Endothelial cell of umbilical vein (primary cell): ENCODE data around the gene DESI1. TPM values are rescaled to one million over a fixed set of nuclear protein-coding genes. Genes with fewer than 3 reads are reported as not detected.

Source experiments
- BruUV-seq: library from RNA; stranded (reverse); fragments of 400-500 nt; replicated peaks from 2 replicates; lab custom pipeline; 2021; lab: Mats Ljungman, UMichigan
- CTCF ChIA-PET: fragments of 300-600, 350-600 bp; sonication (Branson Sonifier 250); formaldehyde crosslinking; loops from one replicate; lab custom pipeline; 2021; ENCODE audit warnings: antibody characterized with exemption, inconsistent platforms; lab: Charles Lee
- POLR2A ChIA-PET: fragments of 300-600, 350-600 bp; sonication (Branson Sonifier 250); formaldehyde crosslinking; loops from one replicate; lab custom pipeline; 2021; ENCODE audit warnings: antibody characterized with exemption, inconsistent platforms; lab: Charles Lee
- DNase-seq: peaks from one replicate; pipeline ENCODE4 v3.0.0-alpha.2; 2011; ENCODE audit warnings: low read depth, low spot score
- FAIRE-seq: peaks from 2 replicates; lab custom pipeline; 2011; peaks lifted over from hg19 to GRCh38; lab: Jason Lieb, UNC
- H2AFZ ChIP-seq: 2 replicates; pipeline ENCODE4 v1.6.0; 2012; ENCODE audit warnings: low read depth, low read length, control low read depth, inconsistent platforms
- H3K27ac ChIP-seq: 2 replicates; pipeline ENCODE4 v1.5.1; 2011; ENCODE audit warnings: low read depth, mild to moderate bottlenecking, control low read depth, low read length, moderate library complexity; ENCODE audit not compliant: insufficient read depth
- H3K27me3 ChIP-seq, 2 experiments: 2 replicates each; pipeline versions ENCODE4 v1.6.0 to v1.6.1; 2011; ENCODE audit warnings: low read length in 2 of 2, mixed read lengths in 1 of 2; ENCODE audit not compliant: control insufficient read depth in 2 of 2, insufficient read depth in 2 of 2
- H3K36me3 ChIP-seq, 2 experiments: 2 replicates in 1 of 2; 3 replicates in 1 of 2; pipeline ENCODE4 v1.5.1; 2011; ENCODE audit warnings: low read length in 2 of 2, mild to moderate bottlenecking in 1 of 2, moderate library complexity in 1 of 2; ENCODE audit not compliant: control insufficient read depth in 2 of 2, insufficient read depth in 2 of 2; ENCODE audit errors: extremely low read depth in 1 of 2
- H3K4me1 ChIP-seq: 3 replicates; pipeline ENCODE4 v1.5.1; 2011; ENCODE audit warnings: mild to moderate bottlenecking, low read length; ENCODE audit not compliant: control insufficient read depth, insufficient read depth; ENCODE audit errors: extremely low read depth
- H3K4me2 ChIP-seq: 2 replicates; pipeline ENCODE4 v1.6.1; 2011; ENCODE audit warnings: low read length, control low read depth, mixed read lengths; ENCODE audit not compliant: insufficient read depth
- H3K4me3 ChIP-seq, 3 experiments: fragments of 200-600 bp in 1 of 3; sonication (generic), shearing (Covaris generic) in 1 of 3; replicated peaks in 1 of 3; 2 replicates each; pipeline ENCODE4 v1.5.1; 2011 to 2016; ENCODE audit warnings: control low read depth in 3 of 3, low read length in 3 of 3, mild to moderate bottlenecking in 2 of 3, inconsistent platforms in 1 of 3, low read depth in 1 of 3, moderate library complexity in 1 of 3; ENCODE audit not compliant: insufficient read depth in 1 of 3
- H3K79me2 ChIP-seq: 2 replicates; pipeline ENCODE4 v1.6.0; 2012; ENCODE audit warnings: low read length, inconsistent platforms; ENCODE audit not compliant: control insufficient read depth, insufficient read depth
- H3K9ac ChIP-seq: replicated peaks from 2 replicates; pipeline ENCODE3; 2011; ENCODE audit warnings: low read length, control low read depth; ENCODE audit not compliant: insufficient read depth; ENCODE audit errors: extremely low read depth
- H3K9me1 ChIP-seq: replicated peaks from 3 replicates; pipeline ENCODE4 v1.6.0; 2011; ENCODE audit warnings: mild to moderate bottlenecking, low read length; ENCODE audit not compliant: control insufficient read depth, insufficient read depth; ENCODE audit errors: extremely low read depth
- H3K9me3 ChIP-seq: replicated peaks from 2 replicates; pipeline ENCODE4 v1.5.1; 2012; ENCODE audit warnings: low read length, inconsistent platforms; ENCODE audit not compliant: control insufficient read depth, insufficient read depth
- H4K20me1 ChIP-seq: replicated peaks from 2 replicates; pipeline ENCODE3; 2011; ENCODE audit warnings: mild to moderate bottlenecking, low read length; ENCODE audit not compliant: control insufficient read depth, insufficient read depth; ENCODE audit errors: extremely low read depth
- EZH2 ChIP-seq: IDR thresholded peaks from 2 replicates; pipeline ENCODE4 v1.6.1; 2012; ENCODE audit warnings: borderline replicate concordance, low read depth, mild to moderate bottlenecking, moderate library complexity, low read length, inconsistent platforms; ENCODE audit not compliant: severe bottlenecking
- FOS ChIP-seq: IDR thresholded peaks from 2 replicates; pipeline ENCODE4 v1.6.1; 2011; ENCODE audit warnings: mild to moderate bottlenecking, low read length, moderate library complexity, borderline replicate concordance; ENCODE audit not compliant: insufficient read depth
- GATA2 ChIP-seq: IDR thresholded peaks from 2 replicates; pipeline ENCODE4 v1.7.0; 2011; ENCODE audit warnings: low read depth, mild to moderate bottlenecking, moderate library complexity, mixed read lengths, low read length; ENCODE audit not compliant: insufficient read length, insufficient read depth
- JUN ChIP-seq: IDR thresholded peaks from 2 replicates; pipeline ENCODE4 v1.6.1; 2011; ENCODE audit warnings: borderline replicate concordance, low read depth; ENCODE audit not compliant: insufficient read length, insufficient read depth
- MYC ChIP-seq: IDR thresholded peaks from one replicate; pipeline ENCODE4 v1.6.1; 2011; ENCODE audit warnings: mild to moderate bottlenecking, low read depth, low read length
- POLR2A ChIP-seq: IDR thresholded peaks from 2 replicates; pipeline ENCODE4 v1.6.1; 2012; ENCODE audit warnings: low read depth, mild to moderate bottlenecking, control low read depth, low read length
- POLR2AphosphoS5 ChIP-seq: IDR thresholded peaks from 2 replicates; pipeline ENCODE4 v1.6.1; 2012; ENCODE audit warnings: low read depth, mild to moderate bottlenecking, control low read depth, low read length, moderate library complexity; ENCODE audit not compliant: insufficient read depth
- dilution Hi-C: fragments of 300-500 bp; cut with MboI; formaldehyde crosslinking; loops from one replicate; pipeline ENCODE4 v1.15.0; 2019; ENCODE audit warnings: low sequenced_read_pairs; ENCODE audit not compliant: extremely low pct_ligation_motif_present
- intact Hi-C: fragments of 100-400 bp; cut with micrococcal nuclease; formaldehyde crosslinking; loops from one replicate; pipeline ENCODE4 v1.10.0; 2022
- polyA plus RNA-seq, 4 experiments: library from polyadenylated mRNA; depleted of rRNA in 3 of 4; stranded (reverse) in 3 of 4; unstranded in 1 of 4; fragments of >200 nt; gene quantifications; 2 replicates each; pipeline versions ENCODE4 v1.2.1 to v1.2.3, GENCODE V29; 2011 to 2012; ENCODE audit warnings: missing spikeins in 1 of 4
- total RNA-seq: library from RNA; stranded (reverse); gene quantifications from 2 replicates; pipeline ENCODE4 v1.2.3, GENCODE V29; 2021
- TF ChIP-seq, protein P1 (sequence below), 2 donors: IDR thresholded peaks; 1 replicate in 1 of 2; 2 replicates in 1 of 2; pipeline ENCODE4 v1.5.1; 2011; ENCODE audit warnings: low read length in 2 of 2, mild to moderate bottlenecking in 2 of 2, moderate library complexity in 2 of 2, control low read depth in 1 of 2, inconsistent platforms in 1 of 2, low read depth in 1 of 2; ENCODE audit not compliant: insufficient read depth in 1 of 2; ENCODE audit errors: extremely low read depth in 1 of 2
- TF ChIP-seq, protein P2 (sequence below): IDR thresholded peaks from 2 replicates; pipeline ENCODE4 v1.6.1; 2011; ENCODE audit not compliant: insufficient read depth, insufficient read length

The DESI1 gene
- total and polyA plus RNA-seq, 2 donors (not counting 3 experiments of a cell fraction or from before 2014, with no cell fraction given), result 36.8 to 59.1 TPM

DNA sequence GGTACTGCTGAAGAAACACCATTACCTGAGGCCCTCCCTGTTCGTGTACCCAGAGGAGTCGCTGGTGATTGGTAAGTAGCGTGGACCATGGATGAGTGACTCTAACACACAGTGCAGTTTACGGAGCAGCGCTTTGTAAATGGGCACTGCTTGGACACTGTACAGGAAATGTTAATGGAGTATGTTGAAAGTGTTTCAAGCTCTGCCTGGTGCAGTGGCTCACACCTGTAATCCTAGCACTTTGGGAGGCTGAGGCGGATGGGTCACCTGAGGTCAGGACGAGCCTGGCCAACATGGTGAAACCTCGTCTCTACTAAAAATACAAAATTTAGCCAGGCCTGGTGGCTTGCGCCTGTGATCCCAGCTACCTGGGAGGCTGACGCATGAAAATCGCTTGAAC is 30.0 kb upstream of the DESI1 start:
- dilution Hi-C loops (no loop called here), intact Hi-C loops (no loop called here)
- H3K79me2 ChIP-seq, result peaks cover 17% of the 10 kb centered on the region
- no peaks in the 10 kb centered on the region for H3K9me3 ChIP-seq
- H3K27ac ChIP-seq, result no peak overlapping the region
- H3K4me1 ChIP-seq, result peaks cover 7% of the 10 kb centered on the region
- no peak overlapping the region for H3K4me3 ChIP-seq
- FAIRE-seq (no peak), DNase-seq (no peak)
- ChIA-PET CTCF (interaction anchor here (1.0 to 1.5 kb wide), 3 partner anchors 10 to 16 kb away, joined by 3 to 10 read pairs (median 3); no protein-coding TSS in a partner anchor), POLR2A (interaction anchor here (0.9 kb wide), 1 partner anchor 30 kb away, joined by 6 read pairs; the partner anchor contains the start of genes DESI1 and XRCC6)
- peaks cover 28 to 44% of the 10 kb centered on the region in 2 experiments for H3K36me3 ChIP-seq
- H3K4me2 ChIP-seq, result no peak overlapping the region
- H4K20me1 ChIP-seq, result no peaks in the 10 kb centered on the region
- TF ChIP-seq POLR2A (no peak), EZH2 (no peak), JUN (no peak)
- no peak overlapping the region for H2AFZ ChIP-seq
- no peaks in the 10 kb centered on the region for H3K9me1 ChIP-seq
- BruUV-seq, result no TSS peak
- H3K9ac ChIP-seq, result no peak overlapping the region
- H3K27me3 ChIP-seq, result no peaks in the 10 kb centered on the region

DNA sequence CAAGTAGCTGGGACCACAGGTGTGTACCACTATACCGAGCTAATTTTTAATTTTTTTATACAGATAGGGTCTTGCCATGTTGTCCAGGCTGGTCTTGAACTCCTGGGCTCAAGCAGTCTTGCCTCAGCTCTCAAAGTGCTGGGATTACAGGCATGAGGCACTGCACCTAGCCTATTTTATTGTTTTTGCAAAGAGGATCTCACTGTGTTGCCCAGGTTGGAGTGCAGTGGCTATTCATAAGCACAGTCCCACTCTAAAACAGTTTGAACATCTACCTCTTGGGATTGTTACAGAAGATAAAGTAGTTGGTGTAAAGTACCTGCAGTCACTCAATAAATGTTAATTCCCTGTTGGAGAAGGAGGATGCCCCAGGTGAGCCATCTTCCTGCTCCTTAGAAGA is 29.4 kb upstream of the DESI1 start:
- dilution Hi-C loops (no loop called here), intact Hi-C loops (no loop called here)
- H3K27ac ChIP-seq, result no peak overlapping the region
- peaks cover 28 to 42% of the 10 kb centered on the region in 2 experiments for H3K36me3 ChIP-seq
- BruUV-seq, result no TSS peak
- H3K27me3 ChIP-seq, result no peaks in the 10 kb centered on the region
- H3K4me2 ChIP-seq, result no peak overlapping the region
- ChIA-PET POLR2A (no interaction called here), CTCF (interaction anchor here (1.5 kb wide), 1 partner anchor 17 kb away, joined by 10 read pairs; no protein-coding TSS in a partner anchor)
- no peak overlapping the region for H3K4me3 ChIP-seq
- no peaks in the 10 kb centered on the region for H3K9me3 ChIP-seq
- no peak for DNase-seq
- no peak overlapping the region for H2AFZ ChIP-seq
- H3K79me2 ChIP-seq, result peaks cover 17% of the 10 kb centered on the region
- H3K9ac ChIP-seq, result no peak overlapping the region
- H3K9me1 ChIP-seq, result no peaks in the 10 kb centered on the region
- no peaks in the 10 kb centered on the region for H4K20me1 ChIP-seq
- H3K4me1 ChIP-seq, result peaks cover 7% of the 10 kb centered on the region
- no peak for TF ChIP-seq JUN
- TF ChIP-seq POLR2A, result no peak
- TF ChIP-seq MYC, result no peak
- no peak for TF ChIP-seq FOS
- TF ChIP-seq POLR2AphosphoS5, result no peak
- TF ChIP-seq, protein P1, sequence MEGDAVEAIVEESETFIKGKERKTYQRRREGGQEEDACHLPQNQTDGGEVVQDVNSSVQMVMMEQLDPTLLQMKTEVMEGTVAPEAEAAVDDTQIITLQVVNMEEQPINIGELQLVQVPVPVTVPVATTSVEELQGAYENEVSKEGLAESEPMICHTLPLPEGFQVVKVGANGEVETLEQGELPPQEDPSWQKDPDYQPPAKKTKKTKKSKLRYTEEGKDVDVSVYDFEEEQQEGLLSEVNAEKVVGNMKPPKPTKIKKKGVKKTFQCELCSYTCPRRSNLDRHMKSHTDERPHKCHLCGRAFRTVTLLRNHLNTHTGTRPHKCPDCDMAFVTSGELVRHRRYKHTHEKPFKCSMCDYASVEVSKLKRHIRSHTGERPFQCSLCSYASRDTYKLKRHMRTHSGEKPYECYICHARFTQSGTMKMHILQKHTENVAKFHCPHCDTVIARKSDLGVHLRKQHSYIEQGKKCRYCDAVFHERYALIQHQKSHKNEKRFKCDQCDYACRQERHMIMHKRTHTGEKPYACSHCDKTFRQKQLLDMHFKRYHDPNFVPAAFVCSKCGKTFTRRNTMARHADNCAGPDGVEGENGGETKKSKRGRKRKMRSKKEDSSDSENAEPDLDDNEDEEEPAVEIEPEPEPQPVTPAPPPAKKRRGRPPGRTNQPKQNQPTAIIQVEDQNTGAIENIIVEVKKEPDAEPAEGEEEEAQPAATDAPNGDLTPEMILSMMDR (IDR thresholded peaks at IDR 0.05; ENCODE audit: extremely low read depth in 1 of 2, insufficient read depth in 1 of 2, low read depth in 1 of 2, low read length in 2 of 2), result no peak
- no peak for TF ChIP-seq EZH2
- TF ChIP-seq GATA2, result no peak
- TF ChIP-seq, protein P2, sequence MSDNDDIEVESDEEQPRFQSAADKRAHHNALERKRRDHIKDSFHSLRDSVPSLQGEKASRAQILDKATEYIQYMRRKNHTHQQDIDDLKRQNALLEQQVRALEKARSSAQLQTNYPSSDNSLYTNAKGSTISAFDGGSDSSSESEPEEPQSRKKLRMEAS, result no peak
- no peak for FAIRE-seq
